GM12864 (cell line): ENCODE results near the gene SLC8A3.

Experiments used
- DNase-seq: peaks from one replicate; pipeline ENCODE4 v3.0.0-alpha.2; 2011; ENCODE audit warnings: low read depth
- H3K4me3 ChIP-seq: 2 replicates; pipeline ENCODE4 v1.5.1; 2011; ENCODE audit warnings: mild to moderate bottlenecking, low read depth, low read length, control low read depth
- CTCF ChIP-seq: IDR thresholded peaks from 2 replicates; pipeline ENCODE4 v1.5.1; 2011; ENCODE audit warnings: low read depth, mild to moderate bottlenecking, moderate library complexity, low read length, control low read depth, inconsistent platforms; ENCODE audit errors: missing control alignments

Gene SLC8A3

GRCh38 chr14:70152081-70152480 lies 36.7 kb downstream of the SLC8A3 start:
- no peak overlapping the region for H3K4me3 ChIP-seq
- no peak for DNase-seq
- TF ChIP-seq CTCF = no peak

GRCh38 chr14:70149596-70150165 lies 39.1 kb downstream of the SLC8A3 start:
- TF ChIP-seq CTCF = no peak
- no peak for DNase-seq
- H3K4me3 ChIP-seq = no peak overlapping the region

- TF ChIP-seq CTCF = no peak
- H3K4me3 ChIP-seq = no peak overlapping the region
- DNase-seq = no peak
Measured at GRCh38 chr14:70148911-70149595, 39.7 kb downstream of the SLC8A3 start.

- no peak for TF ChIP-seq CTCF
- no peak for DNase-seq
- H3K4me3 ChIP-seq = no peak overlapping the region
Measured at GRCh38 chr14:70148351-70148750, 40.4 kb downstream of the SLC8A3 start.

- DNase-seq = no peak
- TF ChIP-seq CTCF = no peak
Measured at GRCh38 chr14:70144046-70144445, 44.7 kb downstream of the SLC8A3 start.

GRCh38 chr14:70143306-70143705 lies 45.4 kb downstream of the SLC8A3 start:
- DNase-seq = no peak
- H3K4me3 ChIP-seq = no peak overlapping the region
- TF ChIP-seq CTCF = no peak

More at GRCh38 chr14:70144046-70144445, 44.7 kb downstream of the SLC8A3 start:
- no peak overlapping the region for H3K4me3 ChIP-seq

- no peak for TF ChIP-seq CTCF
- no peak overlapping the region for H3K4me3 ChIP-seq
- DNase-seq = no peak
Measured at GRCh38 chr14:70140614-70141013, 48.1 kb downstream of the SLC8A3 start.
